LNCaP clone FGC (cell line): Measurements from ENCODE around the gene SIX5.

Source experiments
- DNase-seq: peaks from one replicate; pipeline ENCODE4 v3.0.0-alpha.2; 2011; ENCODE audit warnings: low read depth
- H3K4me3 ChIP-seq: 2 replicates; pipeline ENCODE4 v1.5.1; 2011; ENCODE audit warnings: mild to moderate bottlenecking, low read depth, low read length, control low read depth
- CTCF ChIP-seq: IDR thresholded peaks from 2 replicates; pipeline ENCODE4 v1.5.1; 2012; ENCODE audit warnings: mild to moderate bottlenecking; ENCODE audit not compliant: control insufficient read depth, insufficient read depth; ENCODE audit errors: extremely low read depth

Gene SIX5

GRCh38 chr19:45793178-45793564 lies 24.1 kb upstream of the SIX5 start:
- no peak for DNase-seq
- peak overlapping the region; percentile 18; the same call in 1 of the 2 replicates for H3K4me3 ChIP-seq
- no peak for TF ChIP-seq CTCF

GRCh38 chr19:45792470-45793177 lies 23.6 kb upstream of the SIX5 start, which contains the start of gene DMWD:
Gene DMWD, minus strand, starts transcription at chr19:45792845. Its CDS starts 89 bp downstream, at chr19:45792756.
- TF ChIP-seq CTCF: no peak
- DNase-seq: peak; percentile 69
- peak within 1 kb of the TSS; percentile 72 for H3K4me3 ChIP-seq

GRCh38 chr19:45791744-45792469 lies 22.9 kb upstream of the SIX5 start:
- TF ChIP-seq CTCF: no peak
- H3K4me3 ChIP-seq: peak overlapping the region; percentile 72
- DNase-seq: no peak

- no peak for DNase-seq
- no peak for TF ChIP-seq CTCF
- no peak overlapping the region for H3K4me3 ChIP-seq
Measured at GRCh38 chr19:45790942-45791341, 21.9 kb upstream of the SIX5 start.

GRCh38 chr19:45789035-45789786 lies 20.2 kb upstream of the SIX5 start:
- TF ChIP-seq CTCF: no peak
- H3K4me3 ChIP-seq: no peak overlapping the region
- no peak for DNase-seq

- H3K4me3 ChIP-seq: no peak overlapping the region
- DNase-seq: no peak
- no peak for TF ChIP-seq CTCF
Measured at GRCh38 chr19:45786533-45786894, 17.5 kb upstream of the SIX5 start.
